ENCODE results near the gene DOP1A. TPM values are rescaled to one million over a fixed set of nuclear protein-coding genes. Genes with fewer than 3 reads are reported as not detected.
A peak's percentile ranks its signal among the peaks of the same experiment; 100 is the strongest.

The DOP1A gene
- total and polyA plus RNA-seq, 12 donors: 2.5 to 26.8 (median 20.8) TPM

- no peak for TF ChIP-seq CTCF (IDR thresholded peaks at IDR 0.05)
- Histone ChIP-seq H3K4me1 (peaks cover 0 to 21% (median 6%) of the 10 kb centered on the region in 9 donors), H3K27ac (no peak overlapping the region), H3K4me3 (no peak overlapping the region), H3K9me3 (no peaks in the 10 kb centered on the region), H3K36me3 (peaks cover 0 to 97% (median 29%) of the 10 kb centered on the region in 9 donors), H3K27me3 (no peaks in the 10 kb centered on the region)
- ATAC-seq (no peak), DNase-seq (no peak)
- intact Hi-C loops (cut with DNase I): no loop called here
These were observed 113.0 kb downstream of the DOP1A start for GRCh38 chr6:83180426-83180950.

- H3K4me1 ChIP-seq: peaks cover 0 to 21% (median 6%) of the 10 kb centered on the region in 9 donors
- H3K27me3 ChIP-seq: no peaks in the 10 kb centered on the region
- no peaks in the 10 kb centered on the region for H3K9me3 ChIP-seq
- DNase-seq (no peak), ATAC-seq (no peak)
- intact Hi-C loops (cut with DNase I): no loop called here
- H3K4me3 ChIP-seq: no peak overlapping the region
- TF ChIP-seq CTCF (IDR thresholded peaks at IDR 0.05): no peak
- peaks cover 0 to 97% (median 37%) of the 10 kb centered on the region in 9 donors for H3K36me3 ChIP-seq
- 91 to 96% methylated on average over 1 of the region's 1 CpG for WGBS, 2 donors
- H3K27ac ChIP-seq: peak overlapping the region in 4 of 10 donors; percentile 9 to 51 (median 25)
These were observed 114.6 kb downstream of the DOP1A start for GRCh38 chr6:83182114-83182513.

GRCh38 chr6:83183082-83183828 is 115.8 kb downstream of the DOP1A start:
- Histone ChIP-seq H3K27me3 (no peaks in the 10 kb centered on the region), H3K9me3 (no peaks in the 10 kb centered on the region), H3K27ac (peak overlapping the region in 6 of 10 donors; percentile 15 to 51 (median 33)), H3K36me3 (peaks cover 0 to 97% (median 46%) of the 10 kb centered on the region in 9 donors), H3K4me1 (peaks cover 0 to 21% (median 6%) of the 10 kb centered on the region in 9 donors), H3K4me3 (no peak overlapping the region)
- 59 to 65% methylated on average over 9 of the region's 9 CpGs for WGBS, 2 donors
- DNase-seq: no peak
- ATAC-seq: peak in 7 of 8 donors; percentile 45 to 94 (median 75)
- TF ChIP-seq CTCF (IDR thresholded peaks at IDR 0.05): no peak
- intact Hi-C loops (cut with DNase I): no loop called here

GRCh38 chr6:83185096-83185495 is 117.6 kb downstream of the DOP1A start:
- H3K9me3 ChIP-seq: no peaks in the 10 kb centered on the region
- DNase-seq: no peak
- no peak for TF ChIP-seq CTCF (IDR thresholded peaks at IDR 0.05)
- peaks cover 0 to 98% (median 46%) of the 10 kb centered on the region in 9 donors for H3K36me3 ChIP-seq
- WGBS, 2 donors: 95 to 96% methylated on average over 2 of the region's 2 CpGs
- intact Hi-C loops (cut with DNase I): no loop called here
- no peaks in the 10 kb centered on the region for H3K27me3 ChIP-seq
- peaks cover 0 to 21% (median 6%) of the 10 kb centered on the region in 9 donors for H3K4me1 ChIP-seq
- H3K4me3 ChIP-seq: no peak overlapping the region
- ATAC-seq: no peak
- H3K27ac ChIP-seq: no peak overlapping the region
